Anterior cingulate cortex (tissue), 58 donors: ENCODE results near the gene GALT.
"Not testable (repeated sequence)": the region's sequence is repeated elsewhere in the genome, so short reads cannot be mapped to it uniquely, and the experiment has no call there.

Source experiments
- DNase-seq, 58 donors: peaks; one replicate each; lab custom pipeline; 2025; lab: John Stamatoyannopoulos, UW

Gene GALT

GRCh38 chr9:34624475-34625185 is 21.8 kb upstream of the GALT start:
- no peak for DNase-seq

GRCh38 chr9:34625186-34625486 is 21.3 kb upstream of the GALT start:
- DNase-seq = no peak

- no peak for DNase-seq
Measured at GRCh38 chr9:34627716-34628655, 18.5 kb upstream of the GALT start.

GRCh38 chr9:34628656-34629490 is 17.6 kb upstream of the GALT start, which contains the start of gene ARID3C:
ARID3C (minus strand) TSS chr9:34629066; CDS start chr9:34628014, 1,052 bp downstream.
- peak in 2 of 58 donors; percentile 21 to 28 for DNase-seq

GRCh38 chr9:34629491-34629808 is 17.0 kb upstream of the GALT start:
- DNase-seq = no peak

- DNase-seq = no peak
Measured at GRCh38 chr9:34630402-34631154, 15.9 kb upstream of the GALT start.

GRCh38 chr9:34633166-34633565 is 13.3 kb upstream of the GALT start:
- no peak for DNase-seq

- peak in 54 of 58 donors; percentile 8 to 81 (median 38) for DNase-seq
Measured at GRCh38 chr9:34633851-34634550, 12.5 kb upstream of the GALT start.

GRCh38 chr9:34634551-34635248 is 11.8 kb upstream of the GALT start:
- DNase-seq = no peak

GRCh38 chr9:34635556-34635955 is 10.9 kb upstream of the GALT start:
- no peak for DNase-seq

GRCh38 chr9:34636791-34637355 is 9.6 kb upstream of the GALT start:
- peak in 9 of 58 donors; percentile 9 to 70 (median 48) for DNase-seq

- DNase-seq = peak; percentile 54 to 95 (median 90)
Measured at GRCh38 chr9:34637356-34638137, 8.9 kb upstream of the GALT start, which contains the start of gene SIGMAR1. SIGMAR1 (minus strand) TSS chr9:34637787; CDS start chr9:34637697, 90 bp downstream.

GRCh38 chr9:34638138-34638445 is 8.4 kb upstream of the GALT start:
- DNase-seq = peak in 1 of 58 donors; percentile 58

GRCh38 chr9:34639322-34639721 is 7.2 kb upstream of the GALT start:
- not testable (repeated sequence) for DNase-seq

- no peak for DNase-seq
Measured at GRCh38 chr9:34642679-34643078, 3.8 kb upstream of the GALT start.

GRCh38 chr9:34644766-34645314 is 1.6 kb upstream of the GALT start:
- no peak for DNase-seq

- no peak for DNase-seq
Measured at GRCh38 chr9:34647084-34647403, 569 bp downstream of the GALT start.

GRCh38 chr9:34647651-34648050 is 1.2 kb downstream of the GALT start:
- DNase-seq = no peak
